ENCODE measurements around the gene UFD1. TPM values are rescaled to one million over a fixed set of nuclear protein-coding genes. Genes with fewer than 3 reads are reported as not detected.

UFD1 gene
- total RNA-seq, 1 experiment from 2014 or later: 158 TPM

DNA sequence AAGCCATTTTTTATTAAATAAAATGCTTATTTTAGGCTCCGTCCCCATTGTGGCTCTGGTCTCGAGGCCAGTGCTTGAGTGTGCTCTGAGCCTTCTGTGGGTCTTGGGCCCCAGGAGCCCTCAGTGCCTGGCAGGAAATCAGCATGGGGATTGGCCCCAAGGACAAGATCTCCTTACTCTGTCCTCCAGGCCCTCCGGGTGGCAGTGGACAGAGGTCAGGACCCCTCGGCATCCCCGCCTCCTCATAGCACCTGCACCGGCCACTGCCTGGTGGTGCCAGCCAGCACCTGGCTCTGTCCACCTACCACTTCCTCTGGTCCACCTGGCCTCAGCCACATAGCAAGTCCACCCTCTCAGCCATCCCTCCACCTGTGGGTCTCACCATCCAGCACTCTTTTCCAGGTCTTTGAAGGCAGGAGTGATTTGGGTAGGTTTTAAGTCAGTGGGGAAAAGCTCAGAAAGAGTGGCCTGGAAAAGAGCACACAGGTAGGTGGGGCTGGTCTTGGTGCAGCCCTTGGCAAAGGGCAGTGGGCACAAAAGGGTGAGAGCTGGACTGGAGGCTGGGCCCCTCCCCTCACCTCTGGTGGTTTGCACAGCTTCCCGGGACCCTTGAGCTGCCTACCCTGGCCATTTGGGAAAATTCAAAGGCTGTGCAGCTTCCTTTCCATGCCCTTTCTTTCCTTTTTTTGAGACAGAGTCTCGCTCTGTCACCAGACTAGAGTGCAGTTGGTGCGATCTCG, 41.7 kb upstream of the UFD1 start:
- H3K9me3 ChIP-seq (replicated peaks): no peaks in the 10 kb centered on the region
- no peak overlapping the region for H3K27ac ChIP-seq
- H3K27me3 ChIP-seq (replicated peaks): peaks cover 34% of the 10 kb centered on the region
- DNase-seq (ENCODE audit: low read depth in 1 of 2, low spot score in 2 of 2): peak in 1 of 2 experiments; percentile 36
- H3K36me3 ChIP-seq: peaks cover 26% of the 10 kb centered on the region
- peaks cover 18% of the 10 kb centered on the region for H3K4me1 ChIP-seq (replicated peaks)
- no peak overlapping the region for H3K4me3 ChIP-seq

DNA sequence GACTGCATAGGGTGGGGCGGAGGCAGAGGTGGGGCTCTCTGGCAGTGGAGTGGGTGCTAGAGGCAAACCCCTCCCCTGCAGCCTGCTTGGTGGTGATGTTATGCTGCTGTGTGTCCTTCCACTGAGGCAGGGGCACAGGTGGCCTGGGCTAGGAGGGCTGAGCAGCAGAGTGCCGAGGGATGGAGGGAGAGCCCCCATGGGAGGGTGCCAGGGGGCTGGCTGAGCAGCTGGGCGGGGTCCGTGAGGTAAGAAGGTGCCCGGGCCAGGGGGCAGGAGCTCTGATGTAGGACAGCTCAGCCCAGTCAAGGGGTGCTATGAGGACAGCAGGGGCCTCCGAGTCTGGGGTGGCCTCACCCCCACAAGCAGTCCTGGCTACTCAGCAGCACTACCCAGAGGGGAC, 41.0 kb upstream of the UFD1 start:
- Histone ChIP-seq H3K27ac (no peak overlapping the region), H3K9me3 (replicated peaks) (no peaks in the 10 kb centered on the region), H3K36me3 (peaks cover 34% of the 10 kb centered on the region), H3K27me3 (replicated peaks) (peaks cover 29% of the 10 kb centered on the region), H3K4me1 (replicated peaks) (peaks cover 18% of the 10 kb centered on the region), H3K4me3 (no peak overlapping the region)
- peak in 1 of 2 experiments; percentile 35 for DNase-seq (ENCODE audit: low read depth in 1 of 2, low spot score in 2 of 2)

DNA sequence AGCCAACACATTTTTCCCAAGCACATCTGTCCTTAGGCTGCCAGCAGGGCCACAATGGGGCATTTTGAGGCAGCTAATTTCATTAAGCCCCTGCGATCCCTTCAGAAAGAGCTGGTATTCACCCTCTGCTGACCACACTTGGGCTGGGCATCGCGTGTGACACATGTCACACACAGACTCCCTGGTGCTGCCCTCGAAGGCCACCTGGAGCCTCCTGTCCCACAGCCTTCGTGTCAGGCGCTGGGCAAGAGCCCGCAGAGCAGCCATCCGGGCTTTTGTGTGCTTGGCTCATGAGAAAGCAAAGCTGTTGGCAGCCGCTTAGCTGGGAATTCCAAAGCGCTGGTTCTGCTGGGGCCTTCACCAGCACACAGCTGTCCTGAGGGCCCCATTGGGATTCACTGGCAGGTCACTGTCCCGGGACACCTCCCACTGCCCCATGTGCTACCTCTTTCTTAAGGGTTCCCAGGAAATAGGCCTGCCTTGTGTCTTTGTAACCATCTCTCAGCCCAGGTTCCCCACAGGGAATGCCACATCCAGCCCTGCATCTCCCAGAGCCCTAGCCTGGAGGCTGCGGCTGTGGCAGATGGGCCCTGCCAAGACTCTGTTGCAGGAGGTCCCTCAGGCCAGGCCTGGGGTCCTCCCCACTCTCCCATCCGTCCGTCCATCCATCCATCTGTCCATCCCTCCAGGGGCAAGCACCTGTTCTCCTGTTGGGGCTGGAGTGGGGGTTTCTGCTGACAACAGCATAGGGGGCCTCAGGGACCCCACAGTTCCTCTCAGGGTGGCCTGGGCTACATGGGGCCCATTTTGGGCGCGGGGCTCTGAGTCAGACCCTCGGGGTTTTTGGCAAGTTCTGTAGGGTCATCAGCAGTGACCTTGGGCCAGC, 40.3 kb upstream of the UFD1 start:
- peak in 1 of 2 experiments; percentile 34 for DNase-seq (ENCODE audit: low read depth in 1 of 2, low spot score in 2 of 2)
- Histone ChIP-seq H3K4me3 (no peak overlapping the region), H3K4me1 (replicated peaks) (peaks cover 13% of the 10 kb centered on the region), H3K27ac (no peak overlapping the region), H3K27me3 (replicated peaks) (peaks cover 22% of the 10 kb centered on the region), H3K9me3 (replicated peaks) (no peaks in the 10 kb centered on the region), H3K36me3 (peaks cover 41% of the 10 kb centered on the region)

DNA sequence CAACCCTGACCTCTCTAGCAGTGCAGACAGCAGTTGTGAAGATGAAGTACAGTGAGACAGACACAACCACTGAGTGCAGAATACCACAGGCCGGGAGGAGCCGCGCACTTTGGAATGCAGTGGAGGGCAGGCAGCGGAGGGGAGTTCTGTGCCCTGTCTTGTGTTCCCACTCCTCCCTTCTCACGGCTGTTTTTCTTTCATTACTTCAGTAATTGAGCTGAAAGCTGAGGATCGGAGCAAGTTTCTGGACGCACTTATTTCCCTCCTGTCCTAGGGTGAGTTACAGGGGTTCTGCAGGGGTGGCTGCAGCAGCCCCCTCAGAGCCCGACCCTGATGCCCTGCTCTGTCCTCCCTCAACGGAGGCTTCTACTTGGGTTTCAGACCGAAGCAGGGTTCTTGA, 39.6 kb upstream of the UFD1 start:
- Histone ChIP-seq H3K36me3 (peaks cover 47% of the 10 kb centered on the region), H3K9me3 (replicated peaks) (no peaks in the 10 kb centered on the region), H3K4me3 (no peak overlapping the region), H3K4me1 (replicated peaks) (peaks cover 7% of the 10 kb centered on the region), H3K27ac (no peak overlapping the region), H3K27me3 (replicated peaks) (peaks cover 16% of the 10 kb centered on the region)
- no peak for DNase-seq (ENCODE audit: low read depth in 1 of 2, low spot score in 2 of 2)

DNA sequence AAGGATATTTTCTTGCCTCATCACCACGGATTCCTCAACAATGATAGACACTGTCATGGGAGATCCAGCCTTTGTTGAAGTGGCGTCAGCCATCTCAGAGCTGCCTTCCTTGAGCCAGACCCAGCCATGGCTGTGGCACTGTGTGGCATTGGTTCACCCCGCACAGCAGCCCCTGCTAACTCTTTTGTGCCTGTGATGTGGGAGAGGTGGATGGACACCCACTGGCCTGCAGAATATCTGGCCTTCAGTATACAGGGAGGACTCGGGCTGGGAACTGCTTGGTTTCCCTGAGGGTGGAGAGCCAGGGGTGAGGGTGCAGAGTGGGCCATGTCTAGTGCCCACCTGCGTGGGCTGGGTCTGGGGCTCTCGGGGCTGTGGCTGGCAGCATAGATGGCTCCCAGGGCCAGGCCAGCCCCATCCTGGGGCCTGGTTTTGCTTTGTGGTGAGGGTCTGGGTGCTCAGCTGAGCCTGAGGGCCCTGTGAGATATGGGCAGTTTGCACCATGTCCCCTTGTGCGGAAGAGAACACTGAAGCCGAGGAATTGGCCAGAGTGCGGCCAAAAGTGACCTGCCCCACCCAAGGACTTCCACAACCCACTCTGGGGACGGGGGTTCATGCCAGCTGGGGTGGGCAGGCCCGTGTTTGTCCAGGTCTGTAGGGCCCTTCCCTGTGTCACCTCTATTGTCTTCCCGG, 39.1 kb upstream of the UFD1 start:
- Histone ChIP-seq H3K4me1 (replicated peaks) (peaks cover 1% of the 10 kb centered on the region), H3K9me3 (replicated peaks) (no peaks in the 10 kb centered on the region), H3K36me3 (peaks cover 52% of the 10 kb centered on the region), H3K27ac (no peak overlapping the region), H3K4me3 (no peak overlapping the region), H3K27me3 (replicated peaks) (peaks cover 10% of the 10 kb centered on the region; the same call in 1 of the 2 replicates)
- DNase-seq (ENCODE audit: low read depth in 1 of 2, low spot score in 2 of 2): peak in 1 of 2 experiments; percentile 36

DNA sequence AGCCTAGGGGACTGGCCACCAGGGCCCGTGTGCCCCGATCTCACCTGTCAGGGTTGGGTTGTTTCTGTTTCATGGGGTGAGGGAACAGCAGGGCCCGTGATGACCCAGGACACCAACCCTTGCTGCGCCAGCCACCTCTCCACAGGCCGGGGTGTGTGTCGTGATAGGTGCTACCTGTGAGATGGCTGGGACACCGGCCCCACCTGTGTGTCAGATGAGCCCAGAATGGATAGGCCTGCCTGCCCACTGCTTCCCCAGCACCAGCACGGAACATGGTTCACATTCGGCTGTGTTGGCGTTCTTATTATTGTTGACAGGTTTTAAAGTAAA, 38.1 kb upstream of the UFD1 start:
- Histone ChIP-seq H3K36me3 (peaks cover 61% of the 10 kb centered on the region), H3K9me3 (replicated peaks) (no peaks in the 10 kb centered on the region), H3K27me3 (replicated peaks) (0 out of 2 replicates have a peak, but pooled peaks cover 2% of the 10 kb centered on the region), H3K4me1 (replicated peaks) (no peaks in the 10 kb centered on the region), H3K27ac (no peak overlapping the region), H3K4me3 (no peak overlapping the region)
- no peak for DNase-seq (ENCODE audit: low read depth in 1 of 2, low spot score in 2 of 2)

DNA sequence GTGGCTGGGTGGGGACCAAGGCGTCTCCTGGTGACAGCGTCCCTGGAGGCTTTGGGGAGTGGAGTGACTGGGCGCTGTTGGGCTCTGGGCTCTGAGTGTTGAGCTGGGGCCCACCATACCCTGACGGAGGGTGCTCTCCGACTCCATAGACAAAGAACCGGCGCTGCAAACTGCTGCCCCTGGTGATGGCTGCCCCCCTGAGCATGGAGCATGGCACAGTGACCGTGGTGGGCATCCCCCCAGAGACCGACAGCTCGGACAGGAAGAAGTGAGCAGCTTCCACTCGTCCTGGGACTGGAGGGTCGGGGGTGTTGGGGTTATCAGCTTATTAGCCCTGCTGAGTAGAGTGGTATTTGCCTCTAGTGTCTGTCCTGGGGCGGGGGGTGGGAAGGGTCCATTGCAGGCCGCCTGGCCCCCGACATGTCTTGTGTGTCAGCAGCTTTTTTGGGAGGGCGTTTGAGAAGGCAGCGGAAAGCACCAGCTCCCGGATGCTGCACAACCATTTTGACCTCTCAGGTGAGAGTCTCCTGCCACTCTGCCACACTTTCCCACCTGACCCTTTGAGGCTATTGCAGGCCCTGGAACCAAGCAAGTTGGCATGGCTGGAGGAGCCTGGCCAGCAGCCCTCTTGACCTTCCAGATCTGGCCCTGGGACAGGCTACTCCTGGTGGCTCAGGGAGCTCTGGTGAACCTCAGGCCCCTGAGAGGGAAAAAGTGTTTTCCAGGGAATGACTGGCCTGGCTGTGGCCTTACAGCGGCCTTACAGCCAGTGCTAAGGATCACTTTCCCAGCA, 37.6 kb upstream of the UFD1 start:
- no peak overlapping the region for H3K27ac ChIP-seq
- H3K4me1 ChIP-seq (replicated peaks): no peaks in the 10 kb centered on the region
- no peak overlapping the region for H3K4me3 ChIP-seq
- H3K36me3 ChIP-seq: peaks cover 64% of the 10 kb centered on the region
- H3K9me3 ChIP-seq (replicated peaks): no peaks in the 10 kb centered on the region
- DNase-seq (ENCODE audit: low read depth in 1 of 2, low spot score in 2 of 2): peak in 1 of 2 experiments; percentile 37
- no peaks in the 10 kb centered on the region for H3K27me3 ChIP-seq (replicated peaks)

DNA sequence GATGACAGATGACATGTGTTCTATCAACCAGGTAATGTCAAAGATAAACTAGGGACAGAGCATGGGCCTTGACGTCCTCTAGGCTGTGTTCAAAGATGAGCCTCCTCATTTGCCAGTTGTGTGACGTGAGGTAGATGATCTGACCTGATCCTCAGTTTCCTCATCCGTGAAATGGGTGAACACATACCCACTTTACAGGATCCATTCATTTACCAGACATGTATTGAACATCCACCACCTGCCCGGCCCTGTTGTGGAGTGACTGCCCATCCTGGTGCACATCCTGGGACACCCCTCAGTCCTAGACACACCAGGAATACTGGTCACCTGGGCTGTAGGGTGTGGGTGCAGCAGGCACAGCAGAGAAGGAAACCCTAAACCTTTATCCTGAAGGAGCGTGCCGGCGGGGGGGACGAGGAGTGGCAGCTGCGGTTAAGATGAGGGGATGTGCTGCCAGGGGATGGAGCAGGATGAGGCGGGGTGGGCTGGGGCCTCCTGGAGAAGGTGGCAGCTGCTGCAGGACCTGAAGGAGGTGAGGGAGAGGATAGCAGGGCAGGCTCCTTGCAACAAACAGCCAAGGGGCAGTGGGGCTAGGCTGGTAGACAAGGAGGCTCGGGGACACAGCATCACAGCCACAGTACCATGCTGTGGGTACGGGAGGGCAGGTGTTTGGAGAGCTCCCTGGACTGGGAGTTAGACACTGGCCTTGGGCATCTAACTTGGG, 36.8 kb upstream of the UFD1 start:
- H3K4me1 ChIP-seq (replicated peaks): no peaks in the 10 kb centered on the region
- H3K27me3 ChIP-seq (replicated peaks): no peaks in the 10 kb centered on the region
- no peaks in the 10 kb centered on the region for H3K9me3 ChIP-seq (replicated peaks)
- H3K27ac ChIP-seq: no peak overlapping the region
- H3K4me3 ChIP-seq: no peak overlapping the region
- H3K36me3 ChIP-seq: peaks cover 63% of the 10 kb centered on the region
- DNase-seq (ENCODE audit: low read depth in 1 of 2, low spot score in 2 of 2): peak in 1 of 2 experiments; percentile 38

DNA sequence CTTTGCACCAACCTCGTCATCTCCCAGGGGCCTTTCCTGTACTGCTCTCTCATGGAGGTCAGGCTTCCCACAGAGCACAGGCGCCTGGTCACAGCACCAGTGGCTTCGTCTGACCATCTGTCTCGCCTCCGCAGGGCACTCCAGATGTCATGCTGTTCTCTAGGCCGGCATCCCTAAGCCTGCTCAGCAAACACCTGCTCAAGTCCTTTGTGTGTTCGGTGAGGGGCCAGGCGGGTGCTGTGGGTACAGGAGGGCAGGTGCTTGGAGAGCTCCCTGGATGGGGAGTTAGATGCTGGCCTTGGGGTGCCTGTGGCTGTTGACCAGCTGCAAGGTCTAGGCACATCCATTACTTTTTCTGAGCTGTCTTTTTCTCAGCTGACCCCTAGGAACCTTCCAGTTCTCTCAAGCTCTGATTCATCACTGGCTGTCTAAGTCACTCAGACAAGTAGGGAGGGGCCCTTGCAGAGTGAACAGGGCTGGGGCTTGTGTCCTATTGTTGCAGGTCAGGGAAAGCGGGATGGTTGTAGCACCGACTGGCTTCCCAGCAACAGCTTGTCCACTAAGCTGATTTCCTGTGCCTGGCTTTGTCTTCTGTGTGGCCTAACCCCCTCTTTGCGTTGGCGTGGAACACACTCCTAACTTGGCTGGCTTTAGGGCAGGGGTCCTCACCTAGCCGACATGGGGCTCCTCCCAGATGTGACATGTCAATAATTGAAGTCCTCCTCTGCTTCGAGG, 36.0 kb upstream of the UFD1 start:
- no peak overlapping the region for H3K27ac ChIP-seq
- DNase-seq (ENCODE audit: low read depth in 1 of 2, low spot score in 2 of 2): no peak
- peaks cover 69% of the 10 kb centered on the region for H3K36me3 ChIP-seq
- no peaks in the 10 kb centered on the region for H3K27me3 ChIP-seq (replicated peaks)
- H3K4me3 ChIP-seq: no peak overlapping the region
- no peaks in the 10 kb centered on the region for H3K4me1 ChIP-seq (replicated peaks)
- no peaks in the 10 kb centered on the region for H3K9me3 ChIP-seq (replicated peaks)

DNA sequence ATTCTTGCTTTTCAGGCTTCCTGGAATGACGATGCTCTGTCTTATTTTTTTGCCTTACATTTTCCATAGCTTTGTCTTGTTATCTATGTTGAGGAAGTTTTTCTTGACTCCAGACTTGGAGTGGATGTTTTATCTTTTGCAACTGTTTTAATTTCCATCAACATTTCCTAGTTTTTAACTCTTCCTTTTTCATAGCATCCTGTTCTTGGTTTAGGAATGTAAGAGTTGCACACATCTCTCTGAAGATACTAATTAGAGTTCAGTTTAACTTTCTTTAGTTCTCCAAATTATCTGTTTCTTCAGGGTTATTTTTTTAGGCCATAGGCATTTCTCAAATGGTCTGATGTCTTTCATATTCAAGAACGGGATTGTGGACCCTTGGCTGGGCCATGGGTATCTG, 34.8 kb upstream of the UFD1 start:
- H3K4me3 ChIP-seq: no peak overlapping the region
- H3K4me1 ChIP-seq (replicated peaks): no peaks in the 10 kb centered on the region
- H3K9me3 ChIP-seq (replicated peaks): no peaks in the 10 kb centered on the region
- H3K27ac ChIP-seq: no peak overlapping the region
- H3K27me3 ChIP-seq (replicated peaks): no peaks in the 10 kb centered on the region
- peaks cover 73% of the 10 kb centered on the region for H3K36me3 ChIP-seq
- DNase-seq (ENCODE audit: low read depth in 1 of 2, low spot score in 2 of 2): no peak

DNA sequence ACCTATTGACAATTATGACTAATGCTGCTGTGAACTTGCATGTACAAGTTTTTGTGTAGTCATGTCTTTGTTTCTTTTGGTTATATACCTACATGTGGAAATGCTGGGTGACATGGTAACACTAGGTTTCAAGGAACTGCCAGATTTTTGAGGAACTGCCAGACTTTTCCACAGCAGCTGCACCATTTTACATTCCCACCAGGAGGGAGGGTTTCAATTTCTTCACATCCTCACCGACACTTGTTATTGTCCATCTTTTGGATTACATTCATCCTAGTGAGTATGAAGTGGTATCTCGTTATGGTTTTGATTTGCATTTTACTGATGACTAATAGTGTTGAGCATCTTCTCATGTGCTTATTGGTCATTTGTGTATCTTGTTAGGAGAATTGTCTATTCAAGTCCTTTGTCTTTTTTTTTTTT, 31.9 kb upstream of the UFD1 start:
- no peaks in the 10 kb centered on the region for H3K4me1 ChIP-seq (replicated peaks)
- no peaks in the 10 kb centered on the region for H3K27me3 ChIP-seq (replicated peaks)
- DNase-seq (ENCODE audit: low read depth in 1 of 2, low spot score in 2 of 2): no peak
- no peak overlapping the region for H3K27ac ChIP-seq
- peaks cover 74% of the 10 kb centered on the region for H3K36me3 ChIP-seq
- H3K4me3 ChIP-seq: no peak overlapping the region
- H3K9me3 ChIP-seq (replicated peaks): no peaks in the 10 kb centered on the region

DNA sequence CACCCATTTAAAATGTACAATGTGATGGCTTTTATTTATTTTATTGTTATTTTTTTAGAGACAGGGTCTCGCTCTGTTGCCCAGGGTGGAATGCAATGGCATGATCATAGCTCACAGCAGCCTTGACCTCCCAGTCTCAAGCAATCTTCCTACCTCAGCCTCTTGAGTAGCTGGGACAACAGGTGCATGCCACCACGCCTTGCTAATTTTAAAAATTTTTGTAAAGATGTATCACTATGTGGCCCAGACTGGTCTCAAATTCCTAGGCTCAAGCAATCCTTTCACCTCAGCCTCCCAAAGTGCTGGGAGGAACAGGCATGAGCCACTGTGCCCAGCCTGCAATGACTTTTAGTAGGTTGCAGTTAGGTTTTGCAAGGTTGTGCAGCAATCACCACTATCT, 30.9 kb upstream of the UFD1 start:
- H3K36me3 ChIP-seq: peaks cover 71% of the 10 kb centered on the region
- H3K4me3 ChIP-seq: no peak overlapping the region
- no peaks in the 10 kb centered on the region for H3K27me3 ChIP-seq (replicated peaks)
- H3K9me3 ChIP-seq (replicated peaks): no peaks in the 10 kb centered on the region
- no peaks in the 10 kb centered on the region for H3K4me1 ChIP-seq (replicated peaks)
- DNase-seq (ENCODE audit: low read depth in 1 of 2, low spot score in 2 of 2): no peak
- H3K27ac ChIP-seq: no peak overlapping the region

All from SJSA1 (cell line).